Muscle layer of colon (tissue), 2 donors: ENCODE data around the gene S100A4.
"Not testable (repeated sequence)": the region's sequence is repeated elsewhere in the genome, so short reads cannot be mapped to it uniquely, and the experiment has no call there.

Source experiments
- H3K27ac ChIP-seq: one replicate; pipeline ENCODE4 v1.7.0; 2013; ENCODE audit warnings: low read depth, mild to moderate bottlenecking, low read length, moderate library complexity
- H3K27me3 ChIP-seq, 2 donors: one replicate each; pipeline ENCODE4 v1.7.0; 2013; ENCODE audit warnings: low read length in 2 of 2, mild to moderate bottlenecking in 2 of 2; ENCODE audit not compliant: insufficient read depth in 2 of 2, control insufficient read depth in 1 of 2
- H3K36me3 ChIP-seq: one replicate; pipeline ENCODE4 v1.7.0; 2013; ENCODE audit warnings: mild to moderate bottlenecking, low read length; ENCODE audit not compliant: insufficient read depth
- H3K4me1 ChIP-seq: one replicate; pipeline ENCODE4 v1.7.0; 2013; ENCODE audit warnings: mild to moderate bottlenecking, low read length; ENCODE audit not compliant: insufficient read depth
- H3K4me3 ChIP-seq, 2 donors: one replicate each; pipeline ENCODE4 v1.7.0; 2013; ENCODE audit warnings: low read length in 2 of 2, low read depth in 1 of 2, mild to moderate bottlenecking in 1 of 2, moderate library complexity in 1 of 2
- H3K9ac ChIP-seq: one replicate; pipeline ENCODE4 v1.7.0; 2013; ENCODE audit warnings: low read length
- H3K9me3 ChIP-seq: one replicate; pipeline ENCODE4 v1.7.0; 2013; ENCODE audit warnings: mild to moderate bottlenecking, low read length
- donor health status: abdominal sarcoma.
- donor health status: Adenocarcinoma of cecum.

Gene S100A4

GRCh38 chr1:153545067-153546055 is at the start of gene S100A4:
Gene S100A4, minus strand, starts transcription at chr1:153545806. Its CDS starts 1,012 bp downstream, at chr1:153544794.
- Histone ChIP-seq H3K36me3 (peaks cover 13% of the 10 kb centered on the region), H3K27me3 (no peaks in the 10 kb centered on the region), H3K9me3 (no peaks in the 10 kb centered on the region), H3K27ac (peak within 1 kb of the TSS; percentile 65), H3K4me3 (peak within 1 kb of the TSS; percentile 34 to 64), H3K4me1 (peaks cover 82% of the 10 kb centered on the region), H3K9ac (peak within 1 kb of the TSS; percentile 59)

GRCh38 chr1:153592748-153593147 is 47.1 kb upstream of the S100A4 start:
- H3K4me3 ChIP-seq, result no peak overlapping the region
- no peaks in the 10 kb centered on the region for H3K27me3 ChIP-seq
- no peaks in the 10 kb centered on the region for H3K4me1 ChIP-seq
- H3K36me3 ChIP-seq, result no peaks in the 10 kb centered on the region
- no peaks in the 10 kb centered on the region for H3K9me3 ChIP-seq
- no peak overlapping the region for H3K27ac ChIP-seq
- H3K9ac ChIP-seq, result no peak overlapping the region

GRCh38 chr1:153588482-153588881 is 42.9 kb upstream of the S100A4 start:
- H3K27me3 ChIP-seq, result no peaks in the 10 kb centered on the region
- H3K9me3 ChIP-seq, result no peaks in the 10 kb centered on the region
- no peaks in the 10 kb centered on the region for H3K36me3 ChIP-seq
- H3K4me1 ChIP-seq, result no peaks in the 10 kb centered on the region
- no peak overlapping the region for H3K27ac ChIP-seq
- no peak overlapping the region for H3K9ac ChIP-seq
- no peak overlapping the region for H3K4me3 ChIP-seq

- not testable (repeated sequence) for H3K4me1 ChIP-seq, H3K27ac ChIP-seq, H3K9ac ChIP-seq, H3K36me3 ChIP-seq, H3K27me3 ChIP-seq, H3K9me3 ChIP-seq, H3K4me3 ChIP-seq
These were observed 42.4 kb upstream of the S100A4 start for GRCh38 chr1:153588033-153588432.

GRCh38 chr1:153587314-153587713 is 41.7 kb upstream of the S100A4 start:
- H3K4me3 ChIP-seq, result no peak overlapping the region
- no peak overlapping the region for H3K9ac ChIP-seq
- no peaks in the 10 kb centered on the region for H3K36me3 ChIP-seq
- H3K27me3 ChIP-seq, result no peaks in the 10 kb centered on the region
- no peaks in the 10 kb centered on the region for H3K4me1 ChIP-seq
- no peaks in the 10 kb centered on the region for H3K9me3 ChIP-seq
- no peak overlapping the region for H3K27ac ChIP-seq

- Histone ChIP-seq H3K4me1 (no peaks in the 10 kb centered on the region), H3K9ac (no peak overlapping the region)
These were observed 40.7 kb upstream of the S100A4 start for GRCh38 chr1:153586347-153586746.

GRCh38 chr1:153585006-153585405 is 39.4 kb upstream of the S100A4 start:
- H3K4me3 ChIP-seq, result no peak overlapping the region
- no peaks in the 10 kb centered on the region for H3K9me3 ChIP-seq
- no peak overlapping the region for H3K9ac ChIP-seq
- H3K27ac ChIP-seq, result no peak overlapping the region
- H3K27me3 ChIP-seq, result no peaks in the 10 kb centered on the region
- H3K4me1 ChIP-seq, result no peaks in the 10 kb centered on the region
- no peaks in the 10 kb centered on the region for H3K36me3 ChIP-seq

More at GRCh38 chr1:153586347-153586746, 40.7 kb upstream of the S100A4 start:
- H3K4me3 ChIP-seq, result no peak overlapping the region
- no peaks in the 10 kb centered on the region for H3K27me3 ChIP-seq
- no peaks in the 10 kb centered on the region for H3K36me3 ChIP-seq
- H3K9me3 ChIP-seq, result no peaks in the 10 kb centered on the region
- H3K27ac ChIP-seq, result no peak overlapping the region

- no peaks in the 10 kb centered on the region for H3K27me3 ChIP-seq
- no peak overlapping the region for H3K9ac ChIP-seq
- no peaks in the 10 kb centered on the region for H3K9me3 ChIP-seq
- no peaks in the 10 kb centered on the region for H3K36me3 ChIP-seq
- no peak overlapping the region for H3K4me3 ChIP-seq
- H3K4me1 ChIP-seq, result no peaks in the 10 kb centered on the region
- H3K27ac ChIP-seq, result no peak overlapping the region
These were observed 38.4 kb upstream of the S100A4 start for GRCh38 chr1:153583976-153584375.

GRCh38 chr1:153583514-153583913 is 37.9 kb upstream of the S100A4 start:
- H3K4me3 ChIP-seq, H3K9me3 ChIP-seq, H3K4me1 ChIP-seq, H3K27ac ChIP-seq, H3K27me3 ChIP-seq, H3K36me3 ChIP-seq, H3K9ac ChIP-seq: not testable (repeated sequence)

- H3K27ac ChIP-seq, H3K4me3 ChIP-seq, H3K9ac ChIP-seq, H3K4me1 ChIP-seq, H3K27me3 ChIP-seq, H3K36me3 ChIP-seq, H3K9me3 ChIP-seq: not testable (repeated sequence)
These were observed 37.2 kb upstream of the S100A4 start for GRCh38 chr1:153582836-153583235.

- Histone ChIP-seq H3K27me3 (no peaks in the 10 kb centered on the region), H3K4me1 (no peaks in the 10 kb centered on the region), H3K36me3 (no peaks in the 10 kb centered on the region), H3K9me3 (no peaks in the 10 kb centered on the region), H3K4me3 (no peak overlapping the region), H3K27ac (no peak overlapping the region), H3K9ac (no peak overlapping the region)
These were observed 33.3 kb upstream of the S100A4 start for GRCh38 chr1:153578936-153579335.

GRCh38 chr1:153578490-153578889 is 32.9 kb upstream of the S100A4 start:
- Histone ChIP-seq H3K4me1 (no peaks in the 10 kb centered on the region), H3K9me3 (no peaks in the 10 kb centered on the region), H3K9ac (no peak overlapping the region)

More at GRCh38 chr1:153578490-153578889, 32.9 kb upstream of the S100A4 start:
- no peaks in the 10 kb centered on the region for H3K27me3 ChIP-seq
- no peaks in the 10 kb centered on the region for H3K36me3 ChIP-seq
- H3K27ac ChIP-seq, result no peak overlapping the region
- H3K4me3 ChIP-seq, result no peak overlapping the region
